GM20431 (cell line): Measurements from ENCODE around the gene GNAI3.

Experiments
- in situ Hi-C: fragments of 300-500 bp; cut with MseI, MboI; formaldehyde crosslinking; loops from one replicate; pipeline ENCODE4 v1.15.0; 2020; ENCODE audit warnings: low sequenced_read_pairs; ENCODE audit not compliant: unreplicated experiment

Gene GNAI3

DNA sequence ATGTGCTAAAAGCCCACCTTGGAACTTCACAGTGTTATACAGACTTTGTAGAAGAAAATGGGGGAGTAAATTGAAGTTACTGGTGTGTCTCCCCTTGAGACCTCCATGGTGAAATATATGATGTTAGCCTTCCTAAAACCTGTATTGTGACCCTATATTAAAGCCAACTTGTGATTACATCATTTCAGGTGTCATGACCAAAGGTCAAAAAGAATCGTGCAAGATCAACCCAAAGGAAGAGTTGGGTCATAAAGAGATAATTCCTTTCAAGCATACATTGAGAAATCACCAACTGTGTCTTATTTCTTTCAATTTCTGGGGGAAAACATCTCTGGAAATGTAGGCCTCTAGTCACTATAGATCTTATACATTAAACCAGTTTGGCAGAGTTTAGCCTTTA, 36.4 kb downstream of the GNAI3 start:
- in situ Hi-C loops: no loop called here

- in situ Hi-C loops: no loop called here
Measured at GRCh38 chr1:109586055-109586454, 37.6 kb downstream of the GNAI3 start.

- in situ Hi-C loops: no loop called here
Measured at GRCh38 chr1:109589177-109589576, 40.8 kb downstream of the GNAI3 start.

GRCh38 chr1:109589679-109590078, 41.3 kb downstream of the GNAI3 start:
- in situ Hi-C loops: no loop called here

GRCh38 chr1:109592916-109593315, 44.5 kb downstream of the GNAI3 start:
- in situ Hi-C loops: no loop called here

- in situ Hi-C loops: no loop called here
Measured at GRCh38 chr1:109595531-109595930, 47.1 kb downstream of the GNAI3 start.

DNA sequence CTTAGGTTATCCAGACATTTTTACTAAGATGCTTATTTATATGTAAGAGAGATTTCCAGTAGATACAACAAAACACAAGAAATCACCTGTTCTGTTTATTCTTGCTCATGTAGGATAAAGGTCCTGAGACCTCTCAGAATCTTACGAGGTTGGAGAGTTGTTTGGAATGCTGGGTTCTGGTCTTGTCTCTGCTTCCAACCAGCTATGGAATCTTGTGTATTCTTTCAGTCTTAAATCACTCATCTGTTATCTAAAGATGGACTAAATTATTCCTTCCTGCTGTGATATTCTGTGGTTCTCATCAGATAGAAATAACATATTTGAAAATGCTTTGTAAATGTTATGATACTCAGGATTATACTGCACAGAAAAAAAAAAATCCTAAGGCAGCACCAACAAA, 49.7 kb downstream of the GNAI3 start:
- in situ Hi-C loops: no loop called here

GRCh38 chr1:109598655-109599054, 50.2 kb downstream of the GNAI3 start:
- in situ Hi-C loops: no loop called here

DNA sequence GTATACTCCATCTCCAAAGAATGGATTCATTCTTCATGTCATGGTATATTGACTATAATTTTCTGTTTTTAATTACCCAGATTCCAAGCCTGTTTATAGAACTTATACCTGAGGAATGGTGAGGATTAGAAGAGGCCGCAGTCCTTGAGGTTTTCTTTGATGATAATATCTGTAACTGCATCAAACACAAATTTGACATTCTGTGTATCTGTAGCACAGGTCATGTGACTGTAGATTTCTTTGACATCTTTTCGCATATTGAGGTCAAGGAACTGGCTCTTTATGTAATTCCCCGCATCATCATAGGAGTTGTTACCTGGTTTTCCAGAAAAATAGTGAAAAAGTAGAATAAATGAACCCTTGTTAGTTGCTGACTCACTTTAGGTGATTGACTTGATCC, 54.8 kb downstream of the GNAI3 start:
- in situ Hi-C loops: no loop called here

- in situ Hi-C loops: no loop called here
Measured at GRCh38 chr1:109605381-109605780, 57.0 kb downstream of the GNAI3 start.

- in situ Hi-C loops: no loop called here
Measured at GRCh38 chr1:109609881-109610280, 61.5 kb downstream of the GNAI3 start.

DNA sequence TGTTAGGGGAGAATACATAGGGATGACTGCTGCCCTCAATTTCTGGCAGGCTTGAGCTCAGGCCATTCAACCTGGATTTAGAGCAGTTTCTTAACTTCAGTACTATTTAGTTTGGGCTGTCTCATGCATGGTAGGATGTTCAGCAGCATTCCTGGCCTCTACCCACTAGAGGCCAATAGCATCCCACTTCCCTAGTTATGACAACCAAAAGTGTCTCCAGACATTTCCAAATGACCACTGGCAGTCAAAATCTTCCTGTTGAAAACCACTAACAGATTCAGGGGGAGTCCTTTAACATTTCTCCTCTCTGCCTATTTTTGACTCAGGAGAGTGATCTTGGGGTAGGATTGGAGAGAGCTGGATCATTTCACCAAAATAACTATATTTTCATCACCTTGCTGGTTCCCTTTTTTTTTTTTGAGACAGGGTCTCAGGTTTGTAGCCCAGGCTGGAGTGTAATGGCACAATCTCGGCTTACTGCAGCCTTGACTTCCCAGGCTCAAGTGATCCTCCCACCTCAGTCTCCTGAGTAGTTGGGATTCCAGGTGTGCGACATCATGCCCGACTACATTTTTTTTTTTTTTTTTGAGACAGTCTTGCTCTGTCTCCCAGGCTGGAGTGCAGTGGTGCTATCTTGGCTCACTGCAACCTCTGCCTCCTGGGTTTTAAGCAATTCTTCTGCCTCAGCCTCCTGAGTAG, 62.3 kb downstream of the GNAI3 start:
- in situ Hi-C loops: no loop called here

DNA sequence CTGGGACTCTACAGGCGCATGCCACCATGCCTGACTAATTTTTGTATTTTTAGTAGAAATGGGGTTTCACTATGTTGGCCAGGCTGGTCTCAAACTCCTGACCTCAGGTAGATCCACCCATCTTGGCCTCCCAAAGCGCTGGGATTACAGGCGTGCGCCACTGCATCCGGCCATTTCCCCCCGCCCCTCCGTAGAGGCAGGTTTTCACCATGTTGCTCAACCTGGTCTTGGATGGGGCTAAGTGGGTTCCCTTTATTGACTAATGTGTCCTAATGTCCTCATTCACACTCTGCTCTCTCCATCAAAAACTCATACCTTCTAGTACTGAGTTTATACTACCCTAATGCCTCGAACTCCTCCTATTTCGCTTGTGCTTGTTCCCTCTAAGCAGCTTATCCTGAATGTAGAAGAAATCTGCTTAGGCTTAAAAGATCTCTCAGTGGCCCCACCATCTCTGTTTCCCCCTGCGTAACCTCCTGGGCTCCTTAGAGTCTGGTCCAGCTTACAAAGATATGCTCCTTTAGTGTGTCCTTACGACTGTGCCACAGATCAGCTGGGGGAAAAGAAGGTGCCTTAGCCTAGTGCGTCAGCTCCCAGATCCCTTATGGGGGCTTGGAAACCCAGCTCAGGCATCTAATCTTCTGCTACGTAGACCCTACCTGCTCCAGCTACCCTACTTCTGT, 63.0 kb downstream of the GNAI3 start:
- in situ Hi-C loops: no loop called here

DNA sequence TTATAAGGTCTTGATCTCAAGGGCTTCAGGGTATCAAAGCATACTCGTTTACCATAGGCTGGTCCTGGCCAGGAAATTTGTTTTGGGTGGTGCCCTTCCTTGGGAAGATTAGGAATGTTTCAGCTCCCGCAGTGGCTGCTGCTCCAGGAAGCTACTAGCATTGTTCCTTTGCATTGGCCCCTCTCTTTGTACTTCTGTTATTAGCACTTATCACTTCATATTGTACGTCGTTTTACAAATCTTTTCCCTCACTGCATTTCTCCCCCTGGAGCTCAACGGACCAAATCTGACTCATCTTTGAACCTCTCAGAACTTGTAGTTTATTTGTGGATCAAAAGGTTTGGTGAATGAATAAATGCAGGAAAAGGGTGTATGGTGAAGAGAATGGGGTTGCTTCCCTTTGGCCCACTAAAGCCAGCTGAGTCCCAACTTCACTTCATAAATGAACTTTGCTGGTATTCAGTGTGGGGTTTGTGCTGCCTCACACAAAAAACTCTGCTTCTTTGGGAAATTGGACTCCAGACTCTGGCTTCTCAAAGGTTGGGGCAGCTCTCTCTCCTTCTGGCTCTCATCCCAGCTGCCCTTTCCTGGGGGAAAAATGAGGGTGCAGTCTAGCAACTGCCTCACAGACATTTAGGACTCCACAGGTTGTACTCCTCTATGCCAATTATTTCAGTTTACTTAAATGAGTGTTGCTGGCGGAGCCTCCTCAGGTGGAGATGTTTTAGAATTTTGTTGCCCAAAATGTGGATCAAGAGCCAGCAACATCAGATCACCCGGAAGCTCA, 65.1 kb downstream of the GNAI3 start:
- in situ Hi-C loops: no loop called here

- in situ Hi-C loops: no loop called here
Measured at GRCh38 chr1:109615879-109616278, 67.5 kb downstream of the GNAI3 start.

DNA sequence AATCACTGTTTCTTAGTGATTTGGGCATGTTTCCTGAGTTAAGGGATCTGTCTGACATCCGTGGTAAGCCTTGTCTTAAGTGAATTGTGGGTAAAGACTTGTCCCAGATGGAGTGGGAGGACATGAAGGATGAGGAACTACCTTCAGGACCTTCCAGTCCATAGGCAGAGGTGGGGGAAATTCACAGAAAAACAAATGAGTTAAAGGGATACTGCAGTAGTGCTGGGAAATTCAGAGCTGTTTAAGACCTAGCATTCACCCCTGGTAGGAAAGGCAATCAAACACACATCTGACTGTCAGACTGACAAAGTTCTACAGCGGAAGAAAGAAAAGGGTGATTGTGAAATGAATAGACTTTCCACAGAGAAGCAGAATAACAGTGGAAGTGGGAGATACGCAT, 68.0 kb downstream of the GNAI3 start:
- in situ Hi-C loops: no loop called here

DNA sequence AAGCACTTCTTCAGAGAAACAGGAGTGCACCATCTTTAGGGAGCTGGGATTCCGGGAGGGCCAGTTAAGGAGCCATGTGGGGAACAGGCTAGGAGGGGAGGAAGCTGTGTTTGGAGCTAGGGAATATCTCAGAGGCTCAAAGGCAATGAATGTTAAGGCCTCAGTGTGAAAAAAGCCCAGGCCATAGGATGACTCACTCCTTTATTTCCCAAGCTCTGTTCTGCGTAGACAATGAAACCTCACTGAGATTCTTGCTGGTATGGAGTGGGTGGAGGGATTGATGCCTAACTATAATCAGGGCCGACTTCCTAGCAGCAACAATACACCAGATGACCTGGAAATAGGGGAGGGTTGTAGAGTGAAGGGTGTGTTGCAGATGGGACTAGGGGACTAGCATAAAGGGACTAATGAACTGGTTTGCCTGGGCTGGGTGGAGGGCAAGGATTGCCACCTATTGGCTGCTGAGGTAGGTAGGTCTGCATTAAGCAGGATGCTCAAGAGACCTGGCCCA, 68.9 kb downstream of the GNAI3 start:
- in situ Hi-C loops: no loop called here

DNA sequence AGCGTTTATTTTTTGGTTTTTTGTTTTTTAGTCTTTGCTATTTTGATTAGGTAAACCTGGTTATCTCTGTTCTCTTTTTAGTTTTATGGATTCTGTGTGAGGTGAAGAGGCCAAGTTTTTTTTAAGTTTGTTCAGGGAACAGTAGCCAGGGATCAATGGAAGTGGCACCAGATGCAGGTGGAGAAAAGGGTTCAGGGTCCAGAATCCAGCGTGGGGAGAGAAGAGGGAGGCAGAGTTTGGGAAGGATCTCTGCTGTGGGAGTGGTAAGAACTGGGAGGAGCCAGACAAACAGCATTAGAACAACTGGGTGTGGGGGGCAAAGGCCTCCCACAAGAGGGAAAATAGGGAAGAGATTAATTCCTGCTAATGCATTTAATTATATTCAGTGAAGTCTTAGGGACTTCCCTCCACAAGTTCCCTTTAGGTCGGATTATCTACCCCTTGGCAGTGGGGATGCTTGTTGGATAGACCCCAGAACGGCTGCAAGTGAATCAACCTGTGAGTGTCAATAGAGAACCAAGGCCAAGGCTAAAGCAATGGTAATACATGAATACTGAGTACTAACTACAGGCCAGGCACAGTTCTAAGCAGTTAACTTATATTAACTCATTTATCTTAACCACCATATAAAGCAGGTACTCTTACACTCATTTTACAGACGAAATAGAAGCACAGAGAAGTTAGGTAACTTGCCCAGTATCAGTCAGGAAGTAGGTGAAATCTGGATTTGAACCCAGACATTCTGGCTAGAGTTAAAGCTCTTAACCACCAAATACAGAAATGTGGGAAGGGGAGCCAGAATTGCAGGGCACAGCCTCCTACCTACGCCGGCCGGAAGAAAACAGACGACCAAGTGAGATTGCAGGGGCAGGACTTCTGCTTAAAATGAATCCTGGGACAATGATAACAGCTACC, 70.5 kb downstream of the GNAI3 start:
- in situ Hi-C loops: no loop called here

- in situ Hi-C loops: no loop called here
Measured at GRCh38 chr1:109619576-109620400, 71.4 kb downstream of the GNAI3 start, which contains the start of the genes AMPD2 and GNAT2. Gene AMPD2, plus strand, starts transcription at chr1:109619837. Its CDS starts 1,339 bp downstream, at chr1:109621176. Gene GNAT2, minus strand, starts transcription at chr1:109619616. Its CDS starts 6,746 bp downstream, at chr1:109612870.
